GM12864 (cell line): ENCODE measurements around the gene B3GAT1.

Source experiments
- DNase-seq: peaks from one replicate; pipeline ENCODE4 v3.0.0-alpha.2; 2011; ENCODE audit warnings: low read depth
- H3K4me3 ChIP-seq: 2 replicates; pipeline ENCODE4 v1.5.1; 2011; ENCODE audit warnings: mild to moderate bottlenecking, low read depth, low read length, control low read depth
- CTCF ChIP-seq: IDR thresholded peaks from 2 replicates; pipeline ENCODE4 v1.5.1; 2011; ENCODE audit warnings: low read depth, mild to moderate bottlenecking, moderate library complexity, low read length, control low read depth, inconsistent platforms; ENCODE audit errors: missing control alignments

Gene B3GAT1

GRCh38 chr11:134398079-134398444 is 14.0 kb downstream of the B3GAT1 start:
- no peak overlapping the region for H3K4me3 ChIP-seq
- DNase-seq, result no peak
- TF ChIP-seq CTCF, result no peak

- DNase-seq, result no peak
- no peak for TF ChIP-seq CTCF
- no peak overlapping the region for H3K4me3 ChIP-seq
Measured at GRCh38 chr11:134397304-134398078, 14.6 kb downstream of the B3GAT1 start.

- H3K4me3 ChIP-seq, result no peak overlapping the region
- no peak for DNase-seq
- no peak for TF ChIP-seq CTCF
Measured at GRCh38 chr11:134395002-134395401, 17.0 kb downstream of the B3GAT1 start.

GRCh38 chr11:134394311-134394710 is 17.7 kb downstream of the B3GAT1 start:
- no peak for DNase-seq
- TF ChIP-seq CTCF, result no peak
- no peak overlapping the region for H3K4me3 ChIP-seq

- DNase-seq, result no peak
- no peak overlapping the region for H3K4me3 ChIP-seq
- peak; percentile 11 for TF ChIP-seq CTCF
Measured at GRCh38 chr11:134393638-134394037, 18.4 kb downstream of the B3GAT1 start.

- no peak for TF ChIP-seq CTCF
- H3K4me3 ChIP-seq, result no peak overlapping the region
- no peak for DNase-seq
Measured at GRCh38 chr11:134392953-134393615, 19.0 kb downstream of the B3GAT1 start.
